Measurements from ENCODE around the gene TNFRSF12A. TPM values are rescaled to one million over a fixed set of nuclear protein-coding genes. Genes with fewer than 3 reads are reported as not detected.

The TNFRSF12A gene
- total and polyA plus RNA-seq, 9 of the 15 experiments (the other 6 are each of a cell fraction or from before 2014, with no cell fraction given) = 0.41 to 61.8 (median 26.5) TPM

GRCh38 chr16:2980227-2981176 lies 39.7 kb upstream of the TNFRSF12A start, which contains the start of gene PKMYT1 (continued):
- TF ChIP-seq GABPB1 (CRISPR knock-in tag; IDR thresholded peaks at IDR 0.05) = peak; percentile 42; the same call in 1 of the 2 replicates
- TF ChIP-seq SIN3B (IDR thresholded peaks at IDR 0.05; ENCODE audit: low read depth) = peak; percentile 35
- TF ChIP-seq MEF2D (tag; conservative IDR thresholded peaks at IDR 0.05; ENCODE audit: low read depth) = no peak; the same call in 1 of the 2 replicates
- TF ChIP-seq ZBTB1 (CRISPR knock-in tag; IDR thresholded peaks at IDR 0.05; ENCODE audit: borderline replicate concordance, low read depth) = no peak; the same call in 1 of the 2 replicates
- TF ChIP-seq KAT2B (IDR thresholded peaks at IDR 0.05; ENCODE audit: low read depth, low read length) = no peak
- TF ChIP-seq ZSCAN32 (CRISPR knock-in tag; IDR thresholded peaks at IDR 0.05) = no peak
- no peak for TF ChIP-seq MGA (IDR thresholded peaks at IDR 0.05)
- TF ChIP-seq HDAC3 (IDR thresholded peaks at IDR 0.05; ENCODE audit: borderline replicate concordance, partially characterized antibody) = no peak
- 0 out of 2 replicates have a peak, but pooled peaks have one; percentile 18 for TF ChIP-seq ZSCAN29 (IDR thresholded peaks at IDR 0.05)
- peak; percentile 44 to 66 for TF ChIP-seq MNT (conservative IDR thresholded peaks at IDR 0.05)
- TF ChIP-seq RBM39 (optimal IDR thresholded peaks at IDR 0.05; ENCODE audit: low read depth, low read length) = peak; percentile 51
- TF ChIP-seq LCOR (CRISPR knock-in tag; IDR thresholded peaks at IDR 0.05) = 0 out of 2 replicates have a peak, but pooled peaks have one; percentile 7

All from K562 (cell line).